Effector memory CD8-positive, alpha-beta T cell (primary cell): ENCODE measurements around the gene GPNMB.
A peak's percentile ranks its signal among the peaks of the same experiment; 100 is the strongest.
"Not testable (repeated sequence)": the region's sequence is repeated elsewhere in the genome, so short reads cannot be mapped to it uniquely, and the experiment has no call there.

Source experiments
- ATAC-seq: fragments of 150-1000 bp; cut with Tn5 transposase; replicated peaks from 2 replicates; pipeline ENCODE4 v1.10.0; 2021; ENCODE audit warnings: mild to moderate bottlenecking, moderate library complexity
- DNase-seq, 3 experiments: peaks; one replicate each; pipeline ENCODE4 v3.0.0; 2021
- H3K27ac Mint-ChIP-seq, 2 donors: one replicate each; pipeline ENCODE4 v1.8.0; 2022; ENCODE audit warnings: mild to moderate bottlenecking in 2 of 2, mixed read lengths in 2 of 2, moderate library complexity in 2 of 2
- H3K27me3 Mint-ChIP-seq, 2 donors: one replicate each; pipeline ENCODE4 v1.8.0; 2022; ENCODE audit warnings: mixed read lengths in 2 of 2
- H3K36me3 Mint-ChIP-seq: one replicate; pipeline ENCODE4 v1.8.0; 2022; ENCODE audit warnings: mild to moderate bottlenecking, moderate library complexity, mixed read lengths; ENCODE audit not compliant: insufficient read depth
- H3K4me1 Mint-ChIP-seq, 2 donors: one replicate each; pipeline ENCODE4 v1.8.0; 2022; ENCODE audit warnings: low read depth in 2 of 2, mixed read lengths in 2 of 2
- H3K4me3 Mint-ChIP-seq, 2 donors: one replicate each; pipeline ENCODE4 v1.8.0; 2022; ENCODE audit warnings: mild to moderate bottlenecking in 2 of 2, mixed read lengths in 2 of 2, moderate library complexity in 2 of 2
- H3K9me3 Mint-ChIP-seq, 2 donors: one replicate each; pipeline ENCODE4 v1.8.0; 2022; ENCODE audit warnings: mixed read lengths in 2 of 2

Gene GPNMB

DNA sequence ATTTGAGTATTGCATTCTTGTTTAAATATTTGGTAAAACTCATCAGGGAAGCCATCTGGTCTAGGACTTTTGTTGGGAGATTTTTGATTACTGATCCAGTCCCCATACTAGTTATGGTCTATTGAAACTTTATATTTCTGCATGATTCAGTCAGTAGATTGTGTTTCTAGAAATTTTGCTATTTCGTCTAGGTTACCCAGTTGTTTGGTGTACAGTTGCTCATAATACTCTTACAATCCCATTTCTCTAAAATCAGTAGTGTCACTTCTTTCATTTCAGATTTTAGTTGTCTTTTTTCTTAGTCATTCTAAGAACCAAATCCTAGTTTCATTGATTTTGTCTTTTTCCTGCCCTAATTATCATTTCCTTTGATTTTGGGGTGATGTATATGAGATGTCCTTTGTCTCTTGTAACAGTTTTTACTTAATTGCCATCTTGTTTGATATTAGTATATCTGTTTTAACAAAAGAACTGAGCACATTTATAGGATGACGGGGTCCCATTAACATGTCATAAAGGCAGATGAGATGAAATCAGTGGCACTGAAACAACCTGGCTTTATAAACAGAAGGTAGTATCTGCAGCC lies 60.5 kb downstream of the GPNMB start:
- no peak for DNase-seq
- H3K36me3 Mint-ChIP-seq, result peaks cover 52% of the 10 kb centered on the region

DNA sequence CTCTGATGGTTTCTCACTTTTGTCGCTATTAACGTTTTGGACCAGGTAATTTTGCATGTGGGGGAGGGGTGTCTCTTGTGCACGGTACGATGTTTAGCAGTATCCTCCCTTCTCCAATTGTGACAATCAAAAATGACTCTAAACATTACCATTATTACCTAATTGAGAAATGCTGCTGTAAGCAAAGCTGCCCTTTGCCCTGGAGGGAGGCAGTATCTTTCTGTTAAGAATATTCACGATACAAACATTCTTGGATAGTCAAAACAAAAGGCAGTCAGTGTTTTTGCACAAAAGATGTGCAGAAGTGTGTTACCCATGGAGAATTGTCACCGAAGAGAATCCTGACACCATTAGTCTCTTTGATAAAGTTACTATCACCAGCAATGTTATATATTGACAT lies 62.2 kb downstream of the GPNMB start:
- H3K27ac Mint-ChIP-seq, result no peak overlapping the region
- ATAC-seq, result no peak
- H3K36me3 Mint-ChIP-seq, result peaks cover 40% of the 10 kb centered on the region
- H3K27me3 Mint-ChIP-seq, result no peaks in the 10 kb centered on the region
- DNase-seq, result no peak
- H3K4me1 Mint-ChIP-seq, result peaks cover 12 to 37% of the 10 kb centered on the region in 2 donors
- H3K4me3 Mint-ChIP-seq, result no peak overlapping the region
- H3K9me3 Mint-ChIP-seq, result no peaks in the 10 kb centered on the region

More for the DNA sequence above, 60.5 kb downstream of the GPNMB start:
- H3K27me3 Mint-ChIP-seq, result no peaks in the 10 kb centered on the region
- H3K4me1 Mint-ChIP-seq, result peaks cover 19 to 49% of the 10 kb centered on the region in 2 donors
- H3K4me3 Mint-ChIP-seq, result no peak overlapping the region
- no peak for ATAC-seq
- no peaks in the 10 kb centered on the region for H3K9me3 Mint-ChIP-seq
- peak overlapping the region in 1 of 2 donors; percentile 21 for H3K27ac Mint-ChIP-seq

DNA sequence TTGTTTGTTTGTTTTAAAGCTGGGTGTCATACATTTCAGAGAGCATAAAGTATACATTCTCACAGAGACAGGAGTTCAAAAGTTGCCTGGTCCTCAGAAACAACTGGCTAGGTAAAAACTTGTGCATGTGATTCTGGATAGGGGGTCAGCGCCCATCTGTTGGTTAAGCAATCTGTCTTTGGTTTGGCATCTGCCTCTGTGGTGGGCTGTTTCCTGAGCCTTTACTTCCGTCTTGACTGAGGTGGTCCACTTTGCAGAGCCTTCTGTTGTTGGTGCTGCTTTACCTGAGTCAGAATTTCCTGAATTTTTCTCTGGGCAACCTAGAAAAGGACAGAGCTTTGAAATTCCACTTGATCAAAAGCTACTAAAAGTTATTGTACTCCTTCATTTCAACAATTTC lies 65.6 kb downstream of the GPNMB start:
- H3K36me3 Mint-ChIP-seq, result peaks cover 32% of the 10 kb centered on the region
- H3K9me3 Mint-ChIP-seq, H3K4me3 Mint-ChIP-seq, H3K27me3 Mint-ChIP-seq, ATAC-seq, DNase-seq, H3K27ac Mint-ChIP-seq, H3K4me1 Mint-ChIP-seq: not testable (repeated sequence)

DNA sequence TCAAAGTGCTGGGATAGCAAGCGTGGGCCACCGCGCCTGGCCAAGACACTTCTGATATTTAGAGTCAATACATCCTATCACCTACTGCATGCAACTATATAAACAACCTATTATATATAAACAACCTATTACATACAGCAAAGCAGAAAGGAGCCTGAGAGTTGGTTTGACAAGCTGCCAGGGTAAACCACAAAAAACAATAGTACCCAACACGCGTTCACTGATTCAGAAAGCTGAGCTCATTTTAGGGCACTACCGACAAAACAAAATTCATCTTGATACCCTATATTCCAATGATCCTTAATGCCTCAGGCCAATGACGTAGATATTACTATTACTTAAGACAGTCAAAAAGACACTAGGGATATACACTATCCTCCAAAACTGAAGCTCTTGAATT lies 68.8 kb downstream of the GPNMB start:
- Mint-ChIP-seq H3K36me3 (peaks cover 7% of the 10 kb centered on the region), H3K9me3 (no peaks in the 10 kb centered on the region), H3K27ac (no peak overlapping the region), H3K27me3 (peaks cover 10 to 12% of the 10 kb centered on the region in 2 donors), H3K4me1 (no peaks in the 10 kb centered on the region), H3K4me3 (no peak overlapping the region)
- DNase-seq (no peak), ATAC-seq (no peak)
